Memory B cell (primary cell): ENCODE results near the gene MOGAT1.

Source experiments
- ATAC-seq: fragments of 150-1000 bp; cut with Tn5 transposase; 2 replicates; pipeline ENCODE4 v1.10.0; 2021; ENCODE audit warnings: low read depth, mild to moderate bottlenecking, moderate library complexity
- DNase-seq, 2 donors: peaks; one replicate each; pipeline ENCODE4 v3.0.0; 2022; ENCODE audit warnings: low spot score in 2 of 2
- H3K27ac Mint-ChIP-seq: one replicate; pipeline ENCODE4 v1.8.0; 2022; ENCODE audit warnings: mild to moderate bottlenecking, moderate library complexity, mixed read lengths
- H3K27me3 Mint-ChIP-seq: one replicate; pipeline ENCODE4 v1.8.0; 2022; ENCODE audit warnings: mixed read lengths
- H3K36me3 Mint-ChIP-seq: one replicate; pipeline ENCODE4 v1.8.0; 2022; ENCODE audit warnings: mild to moderate bottlenecking, mixed read lengths
- H3K4me1 Mint-ChIP-seq: one replicate; pipeline ENCODE4 v1.8.0; 2022; ENCODE audit warnings: mixed read lengths
- H3K4me3 Mint-ChIP-seq: one replicate; pipeline ENCODE4 v1.8.0; 2022; ENCODE audit warnings: mild to moderate bottlenecking, moderate library complexity, mixed read lengths
- H3K9me3 Mint-ChIP-seq: one replicate; pipeline ENCODE4 v1.8.0; 2022; ENCODE audit warnings: mixed read lengths

Gene MOGAT1

GRCh38 chr2:222653280-222653679 lies 18.2 kb upstream of the MOGAT1 start:
- peaks cover 8% of the 10 kb centered on the region for H3K36me3 Mint-ChIP-seq
- DNase-seq (no peak), ATAC-seq (no peak)
- no peaks in the 10 kb centered on the region for H3K9me3 Mint-ChIP-seq
- no peak overlapping the region for H3K27ac Mint-ChIP-seq
- H3K27me3 Mint-ChIP-seq, result no peaks in the 10 kb centered on the region
- H3K4me3 Mint-ChIP-seq, result no peak overlapping the region
- H3K4me1 Mint-ChIP-seq, result peaks cover 36% of the 10 kb centered on the region

GRCh38 chr2:222655787-222656525 lies 15.5 kb upstream of the MOGAT1 start, which contains the start of gene FARSB:
Gene FARSB, minus strand, starts transcription at chr2:222656092. Its CDS starts 19 bp downstream, at chr2:222656073.
- Mint-ChIP-seq H3K4me3 (peak within 1 kb of the TSS; percentile 92), H3K36me3 (no peaks in the 10 kb centered on the region), H3K27me3 (no peaks in the 10 kb centered on the region), H3K9me3 (no peaks in the 10 kb centered on the region), H3K4me1 (peaks cover 28% of the 10 kb centered on the region), H3K27ac (peak within 1 kb of the TSS; percentile 100)
- ATAC-seq, result peak; percentile 90
- DNase-seq, result peak; percentile 83 to 91

GRCh38 chr2:222656526-222657446 lies 14.7 kb upstream of the MOGAT1 start:
- Mint-ChIP-seq H3K9me3 (no peaks in the 10 kb centered on the region), H3K27me3 (no peaks in the 10 kb centered on the region), H3K4me3 (peak overlapping the region; percentile 92), H3K36me3 (no peaks in the 10 kb centered on the region), H3K27ac (peak overlapping the region; percentile 100), H3K4me1 (peaks cover 27% of the 10 kb centered on the region)
- peak; percentile 3 for ATAC-seq
- no peak for DNase-seq

GRCh38 chr2:222663479-222663878 lies 8.0 kb upstream of the MOGAT1 start:
- ATAC-seq (no peak), DNase-seq (no peak)
- Mint-ChIP-seq H3K36me3 (no peaks in the 10 kb centered on the region), H3K4me3 (no peak overlapping the region), H3K4me1 (no peaks in the 10 kb centered on the region), H3K27ac (no peak overlapping the region), H3K27me3 (peaks cover 3% of the 10 kb centered on the region), H3K9me3 (no peaks in the 10 kb centered on the region)

- H3K27me3 Mint-ChIP-seq, result peaks cover 24% of the 10 kb centered on the region
- ATAC-seq (no peak), DNase-seq (no peak)
- H3K4me3 Mint-ChIP-seq, result no peak overlapping the region
- H3K4me1 Mint-ChIP-seq, result peaks cover 10% of the 10 kb centered on the region
- H3K9me3 Mint-ChIP-seq, result no peaks in the 10 kb centered on the region
- no peaks in the 10 kb centered on the region for H3K36me3 Mint-ChIP-seq
- H3K27ac Mint-ChIP-seq, result no peak overlapping the region
Measured at GRCh38 chr2:222668494-222669154, 2.8 kb upstream of the MOGAT1 start.

GRCh38 chr2:222669353-222669752 lies 2.1 kb upstream of the MOGAT1 start:
- peaks cover 12% of the 10 kb centered on the region for H3K4me1 Mint-ChIP-seq
- DNase-seq, result no peak
- no peaks in the 10 kb centered on the region for H3K9me3 Mint-ChIP-seq
- ATAC-seq, result no peak
- H3K27ac Mint-ChIP-seq, result no peak overlapping the region
- H3K36me3 Mint-ChIP-seq, result no peaks in the 10 kb centered on the region
- peaks cover 27% of the 10 kb centered on the region for H3K27me3 Mint-ChIP-seq
- no peak overlapping the region for H3K4me3 Mint-ChIP-seq

GRCh38 chr2:222670191-222671038 lies 1.0 kb upstream of the MOGAT1 start:
- Mint-ChIP-seq H3K9me3 (no peaks in the 10 kb centered on the region), H3K4me1 (peaks cover 12% of the 10 kb centered on the region), H3K4me3 (no peak overlapping the region), H3K27me3 (peaks cover 30% of the 10 kb centered on the region), H3K36me3 (no peaks in the 10 kb centered on the region), H3K27ac (no peak overlapping the region)
- DNase-seq (no peak), ATAC-seq (no peak)

GRCh38 chr2:222672068-222672401 lies 577 bp downstream of the MOGAT1 start:
- peaks cover 12% of the 10 kb centered on the region for H3K4me1 Mint-ChIP-seq
- H3K27ac Mint-ChIP-seq, result no peak overlapping the region
- no peak for DNase-seq
- no peaks in the 10 kb centered on the region for H3K36me3 Mint-ChIP-seq
- ATAC-seq, result no peak
- peak overlapping the region; percentile 36 for H3K4me3 Mint-ChIP-seq
- H3K27me3 Mint-ChIP-seq, result peaks cover 29% of the 10 kb centered on the region
- no peaks in the 10 kb centered on the region for H3K9me3 Mint-ChIP-seq

GRCh38 chr2:222673273-222673672 lies 1.8 kb downstream of the MOGAT1 start:
- Mint-ChIP-seq H3K27ac (no peak overlapping the region), H3K4me1 (peaks cover 12% of the 10 kb centered on the region), H3K36me3 (no peaks in the 10 kb centered on the region), H3K27me3 (peaks cover 34% of the 10 kb centered on the region), H3K4me3 (no peak overlapping the region), H3K9me3 (no peaks in the 10 kb centered on the region)
- ATAC-seq, result no peak
- DNase-seq, result no peak

- H3K27me3 Mint-ChIP-seq, result peaks cover 35% of the 10 kb centered on the region
- ATAC-seq, result peak; percentile 80
- H3K4me1 Mint-ChIP-seq, result peaks cover 12% of the 10 kb centered on the region
- no peak overlapping the region for H3K4me3 Mint-ChIP-seq
- H3K36me3 Mint-ChIP-seq, result no peaks in the 10 kb centered on the region
- no peaks in the 10 kb centered on the region for H3K9me3 Mint-ChIP-seq
- no peak overlapping the region for H3K27ac Mint-ChIP-seq
- DNase-seq, result no peak
Measured at GRCh38 chr2:222673883-222674282, 2.4 kb downstream of the MOGAT1 start.

- DNase-seq, result no peak
- peaks cover 28% of the 10 kb centered on the region for H3K27me3 Mint-ChIP-seq
- peaks cover 3% of the 10 kb centered on the region for H3K4me1 Mint-ChIP-seq
- ATAC-seq, result no peak
- H3K36me3 Mint-ChIP-seq, result no peaks in the 10 kb centered on the region
- no peaks in the 10 kb centered on the region for H3K9me3 Mint-ChIP-seq
- no peak overlapping the region for H3K4me3 Mint-ChIP-seq
- H3K27ac Mint-ChIP-seq, result no peak overlapping the region
Measured at GRCh38 chr2:222677981-222678380, 6.5 kb downstream of the MOGAT1 start.

GRCh38 chr2:222683805-222684204 lies 12.3 kb downstream of the MOGAT1 start:
- Mint-ChIP-seq H3K9me3 (no peaks in the 10 kb centered on the region), H3K4me1 (no peaks in the 10 kb centered on the region), H3K27me3 (peaks cover 14% of the 10 kb centered on the region), H3K36me3 (no peaks in the 10 kb centered on the region), H3K4me3 (no peak overlapping the region), H3K27ac (no peak overlapping the region)
- DNase-seq, result no peak
- no peak for ATAC-seq

GRCh38 chr2:222686086-222686750 lies 14.8 kb downstream of the MOGAT1 start:
- Mint-ChIP-seq H3K36me3 (no peaks in the 10 kb centered on the region), H3K27me3 (peaks cover 13% of the 10 kb centered on the region), H3K9me3 (no peaks in the 10 kb centered on the region), H3K27ac (no peak overlapping the region), H3K4me1 (peaks cover 3% of the 10 kb centered on the region), H3K4me3 (no peak overlapping the region)
- DNase-seq, result no peak
- no peak for ATAC-seq
